Activated CD8-positive, alpha-beta memory T cell treated with anti-CD3 and anti-CD28 coated beads, Interleukin-2, amount 50 U/mL, for 24 hours (primary cell): ENCODE results near the gene SYTL2.

Experiments
- DNase-seq: peaks from one replicate; pipeline ENCODE4 v3.0.0-alpha.2; 2020; ENCODE audit errors: extremely low read depth

SYTL2 gene

GRCh38 chr11:85647604-85648299 lies 163.2 kb downstream of the SYTL2 start, which contains the start of gene TMEM126A:
TMEM126A (plus strand) TSS chr11:85647967; CDS start chr11:85650256, 2,289 bp downstream.
- peak; percentile 89 for DNase-seq

GRCh38 chr11:85647078-85647477 lies 163.9 kb downstream of the SYTL2 start:
- no peak for DNase-seq
